Femur (tissue), 1 donor: ENCODE measurements around the gene GRIN2A.

Source experiments
- DNase-seq: peaks from one replicate; pipeline ENCODE4 v3.0.0-alpha.2; 2017

The GRIN2A gene

GRCh38 chr16:9736547-9736946 lies 445.7 kb downstream of the GRIN2A start:
- no peak for DNase-seq

- no peak for DNase-seq
Observed at GRCh38 chr16:9723136-9723535, 459.1 kb downstream of the GRIN2A start.

- DNase-seq: no peak
Observed at GRCh38 chr16:9713907-9714306, 468.3 kb downstream of the GRIN2A start.

- DNase-seq: no peak
Observed at GRCh38 chr16:9713156-9713555, 469.1 kb downstream of the GRIN2A start.

- no peak for DNase-seq
Observed at GRCh38 chr16:9708972-9709620, 473.1 kb downstream of the GRIN2A start.

GRCh38 chr16:9706217-9706836 lies 475.9 kb downstream of the GRIN2A start:
- no peak for DNase-seq

GRCh38 chr16:9703731-9704130 lies 478.5 kb downstream of the GRIN2A start:
- no peak for DNase-seq
